ENCODE measurements around the gene HOXD8. TPM values are rescaled to one million over a fixed set of nuclear protein-coding genes. Genes with fewer than 3 reads are reported as not detected.

Gene HOXD8
- total RNA-seq, 1 experiment from 2014 or later, result not detected

GRCh38 chr2:176162911-176163671, 33.6 kb downstream of the HOXD8 start:
- in situ Hi-C loops (cut with HindIII; ENCODE audit: low pct_unique_long_range_greater_than_20kb, low sequenced_read_pairs) (no loop called here), intact Hi-C loops (cut with micrococcal nuclease; ENCODE audit: unreplicated experiment) (no loop called here)
- H3K36me3 ChIP-seq (ENCODE audit: control insufficient read depth, insufficient read depth, low read length), result no peaks in the 10 kb centered on the region
- H3K4me1 ChIP-seq (ENCODE audit: control insufficient read depth, insufficient read depth, low read length), result peaks cover under 1% of the 10 kb centered on the region; the same call in 1 of the 2 replicates
- TF ChIP-seq TCF7L2 (IDR thresholded peaks at IDR 0.05; ENCODE audit: low read depth, low read length) (no peak), SIN3A (IDR thresholded peaks at IDR 0.05; ENCODE audit: borderline replicate concordance, insufficient read depth, low read depth, low read length) (no peak), REST (IDR thresholded peaks at IDR 0.05; ENCODE audit: insufficient read depth in 1 of 2, low read depth in 2 of 2, low read length in 1 of 2) (no peak), POLR2AphosphoS5 (IDR thresholded peaks at IDR 0.05; ENCODE audit: low read depth, low read length) (no peak), CTCF (IDR thresholded peaks at IDR 0.05) (no peak)
- no peaks in the 10 kb centered on the region for H3K9me3 ChIP-seq (ENCODE audit: control insufficient read depth, insufficient read depth, low read depth, low read length)
- POLR2A ChIA-PET, result no interaction called here
- no peak for ATAC-seq
- no peak overlapping the region for H3K27ac ChIP-seq (ENCODE audit: low read length)
- H3K27me3 ChIP-seq (ENCODE audit: control insufficient read depth, insufficient read depth, low read length), result no peaks in the 10 kb centered on the region
- H3K4me3 ChIP-seq (ENCODE audit: low read depth in 2 of 2, low read length in 2 of 2), result no peak overlapping the region
- BruUV-seq (replicated peaks), result no TSS peak
- DNase-seq (ENCODE audit: low read depth, low spot score), result no peak
- CTCF ChIA-PET, result no interaction called here

- ChIA-PET CTCF (no interaction called here), POLR2A (no interaction called here)
- no peak overlapping the region for H3K27ac ChIP-seq (ENCODE audit: low read length)
- TF ChIP-seq CTCF (IDR thresholded peaks at IDR 0.05) (no peak), TCF7L2 (IDR thresholded peaks at IDR 0.05; ENCODE audit: low read depth, low read length) (no peak), SIN3A (IDR thresholded peaks at IDR 0.05; ENCODE audit: borderline replicate concordance, insufficient read depth, low read depth, low read length) (no peak), REST (IDR thresholded peaks at IDR 0.05; ENCODE audit: insufficient read depth in 1 of 2, low read depth in 2 of 2, low read length in 1 of 2) (no peak), POLR2AphosphoS5 (IDR thresholded peaks at IDR 0.05; ENCODE audit: low read depth, low read length) (no peak)
- intact Hi-C loops (cut with micrococcal nuclease; ENCODE audit: unreplicated experiment) (no loop called here), in situ Hi-C loops (cut with HindIII; ENCODE audit: low pct_unique_long_range_greater_than_20kb, low sequenced_read_pairs) (no loop called here)
- H3K27me3 ChIP-seq (ENCODE audit: control insufficient read depth, insufficient read depth, low read length), result no peaks in the 10 kb centered on the region
- no peaks in the 10 kb centered on the region for H3K36me3 ChIP-seq (ENCODE audit: control insufficient read depth, insufficient read depth, low read length)
- BruUV-seq (replicated peaks), result no TSS peak
- H3K4me1 ChIP-seq (ENCODE audit: control insufficient read depth, insufficient read depth, low read length), result no peaks in the 10 kb centered on the region
- no peak for DNase-seq (ENCODE audit: low read depth, low spot score)
- no peak overlapping the region for H3K4me3 ChIP-seq (ENCODE audit: low read depth in 2 of 2, low read length in 2 of 2)
- no peaks in the 10 kb centered on the region for H3K9me3 ChIP-seq (ENCODE audit: control insufficient read depth, insufficient read depth, low read depth, low read length)
- ATAC-seq, result no peak
Measured at GRCh38 chr2:176163672-176164056, 34.2 kb downstream of the HOXD8 start.
